ENCODE data around the gene LRIT3.
A peak's percentile ranks its signal among the peaks of the same experiment; 100 is the strongest.

Gene LRIT3, protein sequence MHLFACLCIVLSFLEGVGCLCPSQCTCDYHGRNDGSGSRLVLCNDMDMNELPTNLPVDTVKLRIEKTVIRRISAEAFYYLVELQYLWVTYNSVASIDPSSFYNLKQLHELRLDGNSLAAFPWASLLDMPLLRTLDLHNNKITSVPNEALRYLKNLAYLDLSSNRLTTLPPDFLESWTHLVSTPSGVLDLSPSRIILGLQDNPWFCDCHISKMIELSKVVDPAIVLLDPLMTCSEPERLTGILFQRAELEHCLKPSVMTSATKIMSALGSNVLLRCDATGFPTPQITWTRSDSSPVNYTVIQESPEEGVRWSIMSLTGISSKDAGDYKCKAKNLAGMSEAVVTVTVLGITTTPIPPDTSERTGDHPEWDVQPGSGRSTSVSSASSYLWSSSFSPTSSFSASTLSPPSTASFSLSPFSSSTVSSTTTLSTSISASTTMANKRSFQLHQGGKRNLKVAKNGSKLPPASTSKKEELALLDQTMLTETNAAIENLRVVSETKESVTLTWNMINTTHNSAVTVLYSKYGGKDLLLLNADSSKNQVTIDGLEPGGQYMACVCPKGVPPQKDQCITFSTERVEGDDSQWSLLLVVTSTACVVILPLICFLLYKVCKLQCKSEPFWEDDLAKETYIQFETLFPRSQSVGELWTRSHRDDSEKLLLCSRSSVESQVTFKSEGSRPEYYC

DNA sequence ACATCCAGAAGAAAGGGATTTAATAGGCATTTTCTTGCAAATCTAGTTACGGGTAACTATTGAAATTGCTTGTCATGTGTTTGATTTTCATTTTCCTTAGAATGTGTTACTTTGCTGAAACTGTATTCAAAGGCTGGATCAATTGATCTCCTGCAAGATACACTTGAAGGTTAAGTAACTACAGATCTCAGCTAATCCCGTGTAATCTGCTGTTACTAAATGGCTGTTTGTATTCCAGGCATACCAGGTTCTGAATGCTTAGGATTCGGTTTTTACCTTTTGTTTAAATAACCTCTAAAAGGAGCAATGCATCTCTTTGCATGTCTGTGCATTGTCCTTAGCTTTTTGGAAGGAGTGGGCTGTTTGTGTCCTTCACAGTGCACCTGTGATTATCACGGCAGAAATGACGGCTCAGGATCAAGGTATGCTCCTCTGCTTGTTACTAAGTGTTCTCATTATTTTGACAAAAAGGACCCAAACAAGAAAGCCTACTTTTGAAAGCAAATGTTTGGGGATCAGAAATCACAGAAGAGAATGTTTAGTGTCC lies at the start of gene LRIT3:
Gene LRIT3, plus strand, starts transcription at position 212 of the 547 bp plus-strand sequence. Its CDS starts 95 bp downstream, at position 307.
- DNase-seq (ENCODE audit: low read depth): no peak

DNA sequence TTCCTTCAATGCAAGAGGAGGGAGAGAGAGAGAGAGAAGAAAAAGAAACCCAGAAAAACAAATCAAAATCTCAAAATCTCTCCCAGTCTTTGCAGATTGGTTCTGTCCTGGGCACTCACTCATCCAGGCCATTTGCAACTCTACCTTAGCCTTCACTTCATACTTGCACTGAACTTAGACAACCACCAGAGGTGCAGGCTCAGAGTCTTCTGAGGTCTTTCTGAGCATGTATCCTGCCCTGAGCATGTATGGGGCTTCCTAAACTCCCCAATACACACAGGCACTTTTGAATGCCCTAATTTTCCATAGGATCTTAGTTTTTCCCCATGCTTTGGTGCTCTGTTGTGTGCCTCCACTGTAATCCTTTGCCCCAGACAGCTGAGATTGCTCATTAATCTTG lies 49.0 kb upstream of the LRIT3 start:
- DNase-seq (ENCODE audit: low read depth): no peak

DNA sequence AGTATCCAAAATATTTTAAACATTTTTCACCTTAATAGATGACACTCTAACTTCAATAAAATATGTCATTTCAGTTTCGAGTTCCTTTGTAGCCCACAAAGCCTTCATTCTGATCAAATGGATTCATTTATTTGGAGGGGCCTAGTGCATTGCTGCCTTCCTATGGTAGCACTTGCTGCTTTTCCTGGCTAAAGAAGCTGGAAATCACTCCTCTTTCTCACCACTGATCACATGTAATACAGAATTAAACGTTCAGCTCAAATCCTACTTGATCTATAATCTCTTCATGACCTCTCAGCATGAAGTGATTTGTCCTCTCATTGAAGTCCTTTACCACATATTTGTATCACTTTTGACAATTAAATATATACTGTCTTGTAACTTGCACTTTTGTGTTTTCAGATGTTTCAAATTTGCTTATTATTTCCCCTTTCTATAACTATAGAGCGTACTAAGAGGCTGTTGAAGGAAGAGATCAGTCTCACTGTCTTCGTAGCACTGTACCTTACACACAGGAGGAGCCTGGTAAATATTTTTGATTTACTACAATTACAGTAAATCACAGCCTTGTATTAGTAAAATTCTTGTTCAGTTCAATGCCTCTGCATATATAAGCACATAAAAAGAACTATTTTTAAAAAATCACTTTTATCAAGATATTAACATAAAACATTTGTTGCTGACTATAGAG lies 46.7 kb upstream of the LRIT3 start:
- DNase-seq (ENCODE audit: low read depth): no peak

DNA sequence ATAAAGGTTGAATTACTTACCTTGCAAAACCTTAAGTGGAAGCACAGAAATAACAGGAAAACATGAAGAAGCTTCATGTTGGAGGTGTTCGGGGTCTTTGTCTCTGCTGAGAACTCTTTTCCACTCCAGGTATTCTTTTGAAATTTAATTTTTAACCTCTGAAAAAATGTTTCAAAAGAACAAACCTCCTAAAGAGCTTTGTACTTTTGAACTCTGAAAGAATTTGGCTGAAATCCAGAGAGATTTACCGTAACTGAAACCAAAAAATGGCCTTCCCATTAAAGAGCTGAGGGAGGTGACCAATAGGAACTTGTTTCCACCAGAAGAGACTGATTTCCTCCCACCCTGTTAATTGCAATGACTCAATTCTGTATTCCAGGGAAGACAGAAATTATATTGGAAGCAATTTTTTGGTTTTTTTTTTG lies 46.0 kb upstream of the LRIT3 start, which contains the start of gene CFI:
Gene CFI, minus strand, starts transcription at position 105 of the 425 bp plus-strand sequence. Its CDS starts 28 bp downstream, at position 77.
- DNase-seq (ENCODE audit: low read depth): peak; percentile 22

DNA sequence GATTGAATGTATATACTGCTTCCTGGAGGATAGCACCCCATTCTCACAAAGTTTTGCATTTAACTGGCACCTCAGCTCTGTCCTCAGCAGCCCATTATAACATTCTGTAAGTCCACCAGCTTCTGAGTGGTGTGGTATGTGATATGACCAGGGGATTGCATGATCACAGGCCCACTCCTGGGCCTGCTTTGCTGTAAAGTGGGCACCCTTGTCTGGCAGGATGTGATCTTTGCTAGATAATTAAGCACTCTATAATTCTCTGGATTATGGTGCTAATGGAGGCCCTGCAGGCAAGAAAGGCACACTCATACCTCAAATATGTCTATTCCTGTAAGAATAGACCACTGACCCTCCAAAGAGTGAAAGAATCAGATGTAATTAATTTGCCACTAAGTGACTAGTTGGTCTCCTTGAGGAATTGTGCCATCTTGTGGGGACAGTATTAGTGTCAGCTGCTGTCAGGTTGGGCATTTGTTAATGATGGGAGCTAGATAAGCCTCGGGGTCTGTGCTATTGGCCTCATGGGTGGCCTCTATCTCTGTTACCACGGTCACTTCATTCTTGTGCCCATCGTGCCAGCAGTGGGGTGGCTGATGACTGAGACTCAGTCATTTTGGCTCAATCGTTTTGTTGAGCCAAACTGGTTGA lies 43.9 kb upstream of the LRIT3 start:
- DNase-seq (ENCODE audit: low read depth): no peak

DNA sequence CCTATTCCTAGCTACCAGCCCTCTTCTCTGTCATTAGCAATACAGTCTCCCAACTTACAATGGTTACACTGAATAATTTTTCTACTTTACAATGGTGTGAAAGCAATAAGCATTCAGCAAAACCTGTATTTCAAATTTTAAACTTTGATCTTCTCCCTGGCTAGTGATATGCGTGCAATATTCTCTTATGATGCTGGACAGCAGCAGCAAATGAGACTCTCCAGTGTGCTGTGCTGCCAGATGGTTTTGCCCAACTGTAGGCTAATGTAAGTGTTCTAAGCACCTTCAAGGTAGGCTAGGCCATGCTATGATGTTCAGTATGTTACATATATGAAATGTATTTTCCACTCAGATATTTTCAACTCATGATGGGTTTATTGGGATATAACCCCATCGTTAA lies 38.3 kb upstream of the LRIT3 start:
- no peak for DNase-seq (ENCODE audit: low read depth)

DNA sequence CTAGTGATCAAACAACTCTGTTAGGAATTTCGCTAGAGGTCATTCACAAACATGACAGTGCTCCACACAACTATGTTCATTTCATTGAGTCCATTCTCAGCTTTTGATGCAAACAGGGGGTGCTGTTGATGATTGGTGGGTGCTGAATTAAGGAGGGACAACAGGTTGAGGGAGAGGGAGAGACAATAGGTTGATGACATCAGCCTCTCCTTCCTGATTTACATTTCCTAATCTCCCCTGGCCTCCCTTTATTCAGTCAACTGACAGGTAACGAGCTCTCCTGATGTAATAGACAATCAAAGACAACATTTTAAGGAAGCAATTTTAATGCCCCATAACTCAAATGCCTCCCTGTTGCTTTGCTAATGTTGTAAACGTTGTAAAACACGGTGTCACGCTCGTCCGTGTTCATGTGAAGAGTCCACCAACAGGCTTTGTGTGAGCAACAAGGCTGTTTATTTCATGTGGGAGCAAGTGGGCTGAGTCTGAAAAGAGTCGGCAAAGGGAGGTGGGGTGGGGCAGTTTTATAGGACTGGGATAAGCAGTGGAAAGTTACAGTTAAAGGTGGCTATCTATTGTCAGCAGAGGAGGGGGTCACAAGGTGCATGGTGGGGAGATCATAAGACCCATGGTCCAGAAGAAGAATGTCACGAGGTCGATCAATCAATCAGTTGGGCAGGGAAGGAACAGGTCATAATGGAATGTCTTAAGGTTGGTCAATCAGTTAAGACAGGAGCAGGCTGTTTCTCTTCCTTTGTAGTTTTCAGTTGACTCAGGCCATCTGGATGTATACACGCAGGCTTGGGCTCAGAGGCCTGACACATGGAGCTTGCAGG lies 37.1 kb upstream of the LRIT3 start:
- no peak for DNase-seq (ENCODE audit: low read depth)

DNA sequence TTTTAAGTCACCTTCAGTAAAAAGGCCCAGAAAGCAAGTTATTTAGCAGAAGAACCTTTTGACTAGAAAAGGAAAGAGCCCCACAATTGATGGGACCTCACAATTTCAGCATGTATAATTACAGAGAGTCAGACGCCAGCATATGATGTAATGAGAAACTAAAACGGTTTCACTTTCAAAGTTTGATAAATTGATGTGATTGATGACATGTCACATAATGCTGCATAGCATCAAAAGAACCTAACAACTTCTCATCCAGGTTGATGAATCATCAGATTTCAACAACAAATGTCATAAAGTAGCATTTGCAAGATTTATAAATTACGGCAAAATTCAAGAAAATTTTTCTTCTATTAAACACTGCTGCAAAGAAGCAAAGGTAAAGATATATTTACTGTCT lies 36.2 kb upstream of the LRIT3 start:
- no peak for DNase-seq (ENCODE audit: low read depth)

DNA sequence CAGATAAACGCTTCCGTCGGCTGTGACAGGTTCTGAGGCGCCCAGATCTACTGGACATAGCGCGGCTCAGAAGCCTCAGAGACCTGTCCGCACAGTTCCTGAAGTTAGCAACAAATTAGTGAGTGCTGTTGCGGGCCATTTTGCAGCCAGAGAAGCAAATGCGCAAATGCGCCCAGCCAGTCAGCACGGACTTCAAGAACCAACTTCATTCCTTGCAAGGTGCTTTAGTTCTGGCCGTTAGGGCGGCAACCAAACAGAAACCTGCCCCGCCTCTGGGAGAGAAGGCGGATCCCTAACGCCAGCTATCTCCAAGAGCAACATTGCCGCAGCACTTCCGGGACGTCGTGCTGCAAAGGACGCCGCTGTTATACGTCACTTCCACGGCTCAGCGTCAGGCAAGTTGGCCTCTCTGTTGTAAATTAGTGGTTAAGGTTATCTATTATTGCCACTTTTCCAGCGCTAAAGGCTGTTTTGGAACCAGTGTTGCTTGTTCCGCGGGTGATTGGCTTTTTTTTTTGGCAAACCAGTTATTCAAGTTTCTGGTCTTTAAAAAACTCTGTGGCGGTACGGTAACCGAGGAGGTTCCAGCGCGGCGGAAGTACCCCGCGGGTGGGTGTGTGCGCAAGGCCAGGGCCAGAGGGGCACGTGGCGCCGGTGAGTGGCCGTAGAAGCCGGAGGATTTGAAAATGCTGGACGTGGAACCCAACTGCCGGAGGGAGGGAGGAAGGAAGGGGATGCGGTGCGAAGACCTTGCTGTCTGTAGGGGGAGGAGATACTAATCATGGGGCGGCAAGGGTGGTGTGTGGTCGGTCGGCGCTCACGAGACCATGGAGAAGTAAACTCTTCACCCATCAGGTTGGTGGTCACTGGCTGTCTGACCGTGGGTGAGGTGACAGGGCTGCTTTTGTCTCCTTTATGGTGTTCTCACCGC lies 32.5 kb upstream of the LRIT3 start, which contains the start of gene GAR1:
Gene GAR1, plus strand, starts transcription at position 612 of the 931 bp plus-strand sequence. CDS start 403 bp downstream, outside the sequence.
- peak; percentile 67 for DNase-seq (ENCODE audit: low read depth)

DNA sequence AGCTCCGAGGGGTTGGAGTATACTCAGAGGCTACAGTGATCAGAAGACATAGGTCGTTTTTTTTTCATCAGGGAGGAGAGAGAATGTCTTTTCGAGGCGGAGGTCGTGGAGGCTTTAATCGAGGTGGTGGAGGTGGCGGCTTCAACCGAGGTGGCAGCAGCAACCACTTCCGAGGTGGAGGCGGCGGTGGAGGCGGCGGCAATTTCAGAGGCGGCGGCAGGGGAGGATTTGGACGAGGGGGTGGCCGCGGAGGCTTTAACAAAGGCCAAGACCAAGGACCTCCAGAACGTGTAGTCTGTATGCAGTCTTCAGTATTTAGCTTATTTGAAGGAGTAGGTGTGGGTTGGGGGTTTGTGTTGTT lies 31.8 kb upstream of the LRIT3 start:
- DNase-seq (ENCODE audit: low read depth): no peak

DNA sequence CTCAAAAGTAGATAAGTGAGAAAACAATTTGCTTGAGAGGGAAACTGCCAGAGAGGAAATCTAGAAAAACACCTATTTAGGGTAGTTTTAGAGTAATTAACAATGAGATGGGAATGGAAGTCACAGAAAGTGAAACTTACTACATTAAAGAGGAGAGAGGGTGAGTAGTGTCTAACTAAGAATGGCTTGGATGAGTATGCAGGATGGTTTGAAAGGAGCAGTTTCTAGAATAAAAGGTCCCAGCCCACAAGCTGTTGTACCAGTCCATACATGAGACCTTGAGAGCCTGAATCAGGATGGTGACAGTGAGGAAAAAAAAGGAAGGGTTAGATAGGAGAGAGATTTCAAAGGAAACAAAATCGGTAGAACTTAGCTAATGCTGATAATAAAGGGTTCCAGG lies 31.0 kb upstream of the LRIT3 start:
- DNase-seq (ENCODE audit: low read depth): no peak

DNA sequence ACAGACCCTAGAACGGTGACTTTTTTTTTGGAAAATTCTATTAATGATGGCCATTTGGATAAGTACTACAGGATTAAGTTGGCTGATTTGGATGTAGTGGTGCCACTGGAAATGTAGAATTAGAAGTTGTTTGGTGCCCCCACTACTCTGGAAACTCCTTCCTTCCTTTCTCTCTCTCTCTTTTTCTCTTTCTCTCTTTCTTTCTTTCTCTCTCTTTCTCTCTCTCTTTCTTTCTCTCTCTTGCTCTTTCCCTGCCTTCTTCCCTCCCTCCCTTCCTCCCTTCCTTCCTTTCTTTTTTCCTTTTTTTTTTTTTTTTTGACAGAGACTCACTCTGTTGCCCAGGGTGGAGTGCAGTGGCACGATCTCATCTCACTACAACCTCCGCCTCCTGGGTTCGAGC lies 29.6 kb upstream of the LRIT3 start:
- no peak for DNase-seq (ENCODE audit: low read depth)

DNA sequence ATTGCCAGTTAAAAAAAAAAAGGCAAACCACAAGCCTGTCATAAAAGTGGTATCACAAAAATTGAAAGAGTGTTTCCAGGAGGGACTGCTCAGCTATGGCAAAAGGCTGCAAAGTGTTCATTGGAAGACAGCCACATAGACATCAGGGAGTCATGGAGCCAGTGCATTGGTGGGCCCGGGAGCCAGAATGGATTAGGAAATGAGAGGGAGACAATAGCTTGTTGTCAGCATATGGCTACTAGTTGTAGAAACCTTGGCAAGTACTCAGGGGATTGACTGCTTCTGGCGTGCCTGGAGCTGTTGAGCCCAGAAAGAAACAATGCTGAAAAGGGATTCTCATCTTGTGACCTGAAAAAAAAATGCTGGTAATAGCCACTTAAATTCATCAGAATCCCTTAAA lies 27.3 kb upstream of the LRIT3 start:
- DNase-seq (ENCODE audit: low read depth): peak; percentile 11

DNA sequence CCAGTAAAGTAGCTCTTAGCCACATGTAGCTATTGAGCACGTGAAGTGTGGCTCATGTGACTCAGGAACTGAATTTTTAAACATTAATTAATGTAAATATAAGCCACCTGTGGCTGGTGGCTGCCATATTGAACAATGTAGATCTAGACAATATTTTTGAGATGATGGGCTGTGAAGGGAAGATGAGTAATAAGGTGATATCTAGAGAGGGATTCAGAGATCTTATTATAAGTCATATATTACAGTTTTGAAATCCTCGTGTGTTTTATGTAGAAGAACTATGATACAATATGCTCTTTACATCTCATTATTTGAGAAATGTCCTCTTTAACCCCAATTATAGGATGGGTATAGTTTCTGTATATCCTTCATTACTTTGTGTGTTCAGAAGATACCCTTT lies 26.7 kb upstream of the LRIT3 start:
- DNase-seq (ENCODE audit: low read depth): no peak

DNA sequence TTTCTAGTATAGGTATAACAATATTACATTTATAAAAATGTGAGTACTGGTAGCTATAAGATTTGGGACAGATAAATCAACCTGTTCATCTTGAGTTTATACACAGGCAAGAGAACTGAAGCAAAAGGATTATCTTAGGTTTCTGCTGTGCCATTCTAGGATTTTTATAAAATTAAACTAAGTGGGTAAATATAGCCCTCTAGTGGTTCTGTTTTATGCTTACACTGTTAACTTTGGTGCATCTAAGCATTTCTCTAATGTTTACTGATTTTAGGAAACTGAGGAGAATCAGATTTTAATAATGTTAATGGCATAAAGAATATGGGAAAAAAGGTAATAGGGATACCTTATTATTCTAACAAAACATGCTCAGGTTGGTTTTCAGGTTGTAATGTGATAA lies 21.2 kb upstream of the LRIT3 start:
- no peak for DNase-seq (ENCODE audit: low read depth)

DNA sequence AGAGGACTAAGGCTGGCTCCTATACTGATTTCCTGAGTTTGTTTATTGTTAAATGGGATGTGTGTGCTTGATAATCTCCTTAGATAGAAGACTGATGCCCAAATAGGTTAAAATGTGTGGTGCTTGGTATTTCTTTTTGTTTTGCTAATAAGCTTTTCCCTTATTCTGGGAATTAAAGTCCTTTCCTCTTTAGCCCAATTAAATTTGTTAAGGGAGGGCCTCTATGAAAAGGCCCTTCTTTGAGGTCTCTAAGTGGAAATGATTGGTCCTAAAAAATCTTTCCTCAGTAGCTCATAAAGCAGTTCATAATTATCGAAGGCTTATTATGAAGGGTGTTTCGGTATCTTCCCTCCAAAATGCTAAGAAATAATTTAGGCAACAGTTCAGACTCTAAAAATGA lies 20.2 kb upstream of the LRIT3 start, which contains the start of gene RRH:
Gene RRH, plus strand, starts transcription at position 301 of the 400 bp plus-strand sequence. Its CDS starts 56 bp downstream, at position 357.
- no peak for DNase-seq (ENCODE audit: low read depth)

DNA sequence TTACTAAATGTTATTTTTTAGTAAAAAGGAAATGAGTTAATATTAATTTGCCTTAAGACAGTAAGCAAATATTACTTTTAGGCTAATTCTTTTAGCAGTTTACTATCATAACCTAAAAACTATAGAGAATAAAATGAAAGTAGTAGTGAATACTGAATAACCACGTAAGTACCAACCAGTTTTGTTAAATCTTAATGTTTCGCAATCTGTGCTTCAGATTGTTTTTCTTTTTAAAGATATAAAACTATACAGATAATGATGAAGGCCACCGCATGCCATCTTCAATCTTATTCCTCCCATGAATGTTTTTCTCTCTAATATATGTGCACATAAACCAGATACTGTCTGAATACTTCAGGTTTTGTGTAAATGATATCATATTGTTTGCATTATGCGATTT lies 14.2 kb upstream of the LRIT3 start:
- DNase-seq (ENCODE audit: low read depth): no peak

DNA sequence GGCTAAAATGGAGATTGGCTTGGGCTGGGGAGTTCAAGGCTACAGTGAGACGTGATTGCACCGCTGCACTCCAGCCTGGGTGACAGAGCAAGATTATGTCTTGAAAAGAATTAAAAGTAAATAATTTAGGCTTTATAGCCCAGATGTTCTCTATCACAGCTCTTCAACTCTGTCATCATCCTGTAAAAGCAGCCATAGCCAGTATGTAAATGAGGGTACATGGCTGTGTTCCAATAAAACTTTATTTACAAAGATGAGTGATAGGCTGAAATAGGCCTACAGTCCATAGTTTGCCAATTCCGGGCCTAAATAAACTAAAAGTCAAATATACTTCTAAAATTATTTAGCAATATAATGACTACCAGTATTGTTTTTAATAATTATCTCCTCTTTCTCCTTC lies 10.9 kb upstream of the LRIT3 start:
- DNase-seq (ENCODE audit: low read depth): no peak

DNA sequence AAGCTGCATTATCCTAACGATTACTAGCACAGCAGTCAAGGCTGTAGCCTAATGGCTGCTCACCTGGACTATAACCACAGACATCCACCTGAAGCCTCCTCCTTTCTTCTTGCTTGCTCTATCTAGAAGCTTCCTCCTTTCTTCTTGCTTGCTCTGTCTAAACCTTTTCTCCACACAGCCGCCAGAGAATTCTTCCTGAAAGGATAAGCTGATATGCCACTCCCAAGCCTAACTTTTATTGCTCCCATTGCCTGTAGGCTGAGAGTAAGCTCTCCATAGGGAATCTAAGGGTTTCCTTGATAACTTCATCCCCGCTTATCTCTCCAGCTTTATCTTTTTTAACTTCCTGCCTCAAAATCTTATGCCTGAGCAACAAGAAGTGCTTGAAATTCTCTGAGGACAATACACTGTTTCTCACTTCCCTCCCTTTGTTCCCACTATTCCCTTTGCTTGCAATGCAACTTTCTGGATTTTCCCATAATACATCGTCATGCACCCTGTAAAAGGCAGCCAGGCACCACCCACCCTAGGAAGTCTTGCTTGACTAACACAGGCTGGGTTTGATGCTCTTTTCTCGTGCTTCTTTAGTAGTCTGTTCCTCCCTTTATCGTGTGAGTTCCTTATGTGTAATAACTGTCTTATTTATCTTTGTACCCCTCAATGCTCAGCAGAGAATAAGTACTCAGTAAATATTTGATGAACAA lies 1.4 kb upstream of the LRIT3 start:
- no peak for DNase-seq (ENCODE audit: low read depth)

Measured in GM04503 (cell line).